Neural cell (in vitro differentiated cells): ENCODE results near the gene NEDD9. TPM values are rescaled to one million over a fixed set of nuclear protein-coding genes. Genes with fewer than 3 reads are reported as not detected.

Experiments used
- H2AFZ ChIP-seq: fragments of 200-600, 300-800 bp; sonication (generic), shearing (Covaris generic); 2 replicates; pipeline ENCODE4 v1.6.0; 2014; ENCODE audit warnings: low read depth, mild to moderate bottlenecking, antibody characterized with exemption, low read length, moderate library complexity
- H3F3A ChIP-seq: fragments of 200-600 bp; shearing (Covaris generic); 2 replicates; pipeline ENCODE4 v1.6.1; 2016; ENCODE audit warnings: mild to moderate bottlenecking, moderate library complexity, mixed read lengths, antibody characterized with exemption, low read length; ENCODE audit not compliant: insufficient read depth, poor library complexity, severe bottlenecking
- H3K27ac ChIP-seq: fragments of 200-600, 300-800 bp; sonication (generic), shearing (Covaris generic); 2 replicates; pipeline ENCODE4 v1.5.1; 2014; ENCODE audit warnings: mild to moderate bottlenecking, low read length, moderate library complexity
- H3K27me3 ChIP-seq: fragments of 300-800, 200-600 bp; sonication (generic), shearing (Covaris generic); 2 replicates; pipeline ENCODE4 v1.6.0; 2014; ENCODE audit warnings: mild to moderate bottlenecking, low read depth, low read length, moderate library complexity; ENCODE audit not compliant: insufficient read depth
- H3K36me3 ChIP-seq: fragments of 300-800, 200-600 bp; sonication (generic), shearing (Covaris generic); 2 replicates; pipeline ENCODE4 v1.5.1; 2014; ENCODE audit warnings: mild to moderate bottlenecking, antibody characterized with exemption, low read length, moderate library complexity; ENCODE audit not compliant: insufficient read depth
- H3K4me2 ChIP-seq: fragments of 300-800, 200-600 bp; sonication (generic), shearing (Covaris generic); 2 replicates; pipeline ENCODE4 v1.6.0; 2014; ENCODE audit warnings: mild to moderate bottlenecking, low read length
- H3K4me3 ChIP-seq: fragments of 300-800, 200-600 bp; sonication (generic), shearing (Covaris generic); 2 replicates; pipeline ENCODE4 v1.5.1; 2014; ENCODE audit warnings: mild to moderate bottlenecking, low read length, moderate library complexity
- H3K79me2 ChIP-seq: fragments of 200-600 bp; shearing (Covaris generic); replicated peaks from 2 replicates; pipeline ENCODE4 v1.6.0; 2014; ENCODE audit warnings: mild to moderate bottlenecking, low read length, moderate library complexity; ENCODE audit not compliant: insufficient read depth
- H3K9ac ChIP-seq: fragments of 300-800, 200-600 bp; sonication (generic), shearing (Covaris generic); 2 replicates; pipeline ENCODE4 v1.6.1; 2016; ENCODE audit warnings: mild to moderate bottlenecking, low read length, mixed read lengths
- H3K9me2 ChIP-seq: fragments of 200-600 bp; shearing (Covaris generic); 2 replicates; pipeline ENCODE4 v1.6.1; 2016; ENCODE audit warnings: mild to moderate bottlenecking, low read length, mixed read lengths; ENCODE audit not compliant: insufficient read depth
- H3K9me3 ChIP-seq: fragments of 200-600, 300-800 bp; sonication (generic), shearing (Covaris generic); 2 replicates; pipeline ENCODE4 v1.6.1; 2016; ENCODE audit warnings: mild to moderate bottlenecking, mixed run types, low read length, moderate library complexity, mixed read lengths
- H4K20me1 ChIP-seq: fragments of 200-600 bp; shearing (Covaris generic); 2 replicates; pipeline ENCODE4 v1.6.1; 2016; ENCODE audit warnings: mild to moderate bottlenecking, mixed run types; ENCODE audit not compliant: insufficient read depth
- EP300 ChIP-seq: fragments of 450-650 bp; conservative IDR thresholded peaks from 2 replicates; pipeline ENCODE4 v1.6.1; 2014; ENCODE audit warnings: antibody characterized with exemption, mild to moderate bottlenecking, moderate library complexity; ENCODE audit not compliant: poor library complexity, severe bottlenecking
- EZH2 ChIP-seq: fragments of 200-600, 300-800 bp; shearing (Covaris generic), sonication (generic); IDR thresholded peaks from 2 replicates; pipeline ENCODE4 v1.6.1; 2014; ENCODE audit warnings: antibody characterized with exemption, low read length, borderline replicate concordance, mild to moderate bottlenecking; ENCODE audit not compliant: insufficient read depth, poor library complexity, severe bottlenecking
- MXI1 ChIP-seq: fragments of 450-650 bp; conservative IDR thresholded peaks from 2 replicates; pipeline ENCODE4 v1.6.1; 2014; ENCODE audit warnings: antibody characterized with exemption, mild to moderate bottlenecking; ENCODE audit not compliant: poor library complexity, severe bottlenecking
- POLR2AphosphoS5 ChIP-seq: IDR thresholded peaks from 2 replicates; pipeline ENCODE4 v1.6.1; 2012
- RAD21 ChIP-seq: fragments of 450-650 bp; conservative IDR thresholded peaks from 2 replicates; pipeline ENCODE4 v1.6.1; 2014; ENCODE audit warnings: antibody characterized with exemption, mild to moderate bottlenecking, moderate library complexity
- SMC3 ChIP-seq: fragments of 450-650 bp; conservative IDR thresholded peaks from 2 replicates; pipeline ENCODE4 v1.6.1; 2014; ENCODE audit warnings: antibody characterized with exemption, mild to moderate bottlenecking, moderate library complexity; ENCODE audit not compliant: poor library complexity
- TAF1 ChIP-seq: IDR thresholded peaks from 2 replicates; pipeline ENCODE4 v1.6.1; 2012; ENCODE audit warnings: low read depth
- polyA plus RNA-seq: library from polyadenylated mRNA; depleted of rRNA; stranded (reverse); fragments of >200 nt; gene quantifications from 2 replicates; pipeline ENCODE4 v1.2.3, GENCODE V29; 2014
- small RNA-seq, 3 experiments: library from RNA; depleted of rRNA; stranded (forward); fragments of <200 nt; gene quantifications; one replicate each; pipeline ENCODE3, GENCODE V24; 2012
- TF ChIP-seq, protein P1 (sequence below): fragments of 450-650 bp; IDR thresholded peaks from 2 replicates; pipeline ENCODE4 v1.5.1; 2014; ENCODE audit warnings: antibody characterized with exemption, mild to moderate bottlenecking, moderate library complexity; ENCODE audit not compliant: poor library complexity, severe bottlenecking
- TF ChIP-seq, protein P2 (sequence below): IDR thresholded peaks from 2 replicates; pipeline ENCODE4 v1.6.1; 2012; ENCODE audit warnings: borderline replicate concordance

Gene NEDD9
- polyA plus RNA-seq, 1 donor from 2014 or later: 0.11 TPM

DNA sequence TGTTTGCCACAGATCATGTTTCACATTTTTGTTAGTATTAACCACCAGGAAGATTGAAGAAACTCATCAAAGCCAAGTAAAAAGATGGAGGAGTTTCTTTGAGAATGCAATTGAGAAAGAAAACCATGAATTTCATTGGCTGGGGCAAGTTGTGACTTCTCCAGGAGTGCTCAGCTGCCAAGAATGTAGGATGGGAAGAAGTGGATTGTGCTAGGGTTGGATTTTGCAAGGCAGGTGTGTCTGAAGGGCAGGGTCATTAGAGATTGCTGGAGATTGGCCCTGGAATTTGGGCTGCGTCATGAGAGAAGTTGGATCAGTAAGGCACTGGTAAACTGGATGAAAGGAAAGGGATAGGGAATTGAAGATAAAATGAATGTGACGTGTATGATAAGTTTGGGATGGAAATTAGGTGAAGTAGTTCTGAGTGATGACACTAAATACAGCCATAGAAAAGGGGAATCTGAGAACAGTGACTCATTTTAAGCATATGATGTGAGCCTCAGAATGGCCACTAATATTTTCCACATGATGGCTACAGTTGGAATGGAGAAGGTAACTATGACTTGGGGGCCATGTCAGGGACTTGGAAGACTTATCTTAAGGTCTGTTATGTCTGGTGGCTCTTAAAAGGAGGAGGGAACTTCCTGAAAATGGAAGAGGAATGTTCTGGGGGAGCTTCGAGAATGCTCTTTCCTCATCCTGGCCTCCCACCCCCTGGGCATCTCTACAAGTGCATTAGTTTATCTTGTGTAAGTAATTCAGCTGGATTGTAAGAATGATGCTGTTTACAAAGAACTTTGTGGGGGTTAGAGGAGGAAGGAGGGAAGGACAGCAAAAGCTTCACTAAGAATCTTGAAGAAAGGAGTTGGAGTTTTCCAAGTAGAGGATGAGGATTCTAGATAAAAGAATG is 93.2 kb downstream of the NEDD9 start:
- no peaks in the 10 kb centered on the region for H3K9me3 ChIP-seq
- no peaks in the 10 kb centered on the region for H3F3A ChIP-seq
- peaks cover 3% of the 10 kb centered on the region for H3K36me3 ChIP-seq
- H3K27me3 ChIP-seq: no peaks in the 10 kb centered on the region
- H3K9ac ChIP-seq: no peak overlapping the region
- no peak overlapping the region for H3K27ac ChIP-seq
- TF ChIP-seq SMC3 (no peak), TAF1 (no peak), MXI1 (no peak), EP300 (no peak), EZH2 (no peak), POLR2AphosphoS5 (no peak), RAD21 (no peak)
- TF ChIP-seq, protein P1, sequence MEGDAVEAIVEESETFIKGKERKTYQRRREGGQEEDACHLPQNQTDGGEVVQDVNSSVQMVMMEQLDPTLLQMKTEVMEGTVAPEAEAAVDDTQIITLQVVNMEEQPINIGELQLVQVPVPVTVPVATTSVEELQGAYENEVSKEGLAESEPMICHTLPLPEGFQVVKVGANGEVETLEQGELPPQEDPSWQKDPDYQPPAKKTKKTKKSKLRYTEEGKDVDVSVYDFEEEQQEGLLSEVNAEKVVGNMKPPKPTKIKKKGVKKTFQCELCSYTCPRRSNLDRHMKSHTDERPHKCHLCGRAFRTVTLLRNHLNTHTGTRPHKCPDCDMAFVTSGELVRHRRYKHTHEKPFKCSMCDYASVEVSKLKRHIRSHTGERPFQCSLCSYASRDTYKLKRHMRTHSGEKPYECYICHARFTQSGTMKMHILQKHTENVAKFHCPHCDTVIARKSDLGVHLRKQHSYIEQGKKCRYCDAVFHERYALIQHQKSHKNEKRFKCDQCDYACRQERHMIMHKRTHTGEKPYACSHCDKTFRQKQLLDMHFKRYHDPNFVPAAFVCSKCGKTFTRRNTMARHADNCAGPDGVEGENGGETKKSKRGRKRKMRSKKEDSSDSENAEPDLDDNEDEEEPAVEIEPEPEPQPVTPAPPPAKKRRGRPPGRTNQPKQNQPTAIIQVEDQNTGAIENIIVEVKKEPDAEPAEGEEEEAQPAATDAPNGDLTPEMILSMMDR: no peak
- TF ChIP-seq, protein P2, sequence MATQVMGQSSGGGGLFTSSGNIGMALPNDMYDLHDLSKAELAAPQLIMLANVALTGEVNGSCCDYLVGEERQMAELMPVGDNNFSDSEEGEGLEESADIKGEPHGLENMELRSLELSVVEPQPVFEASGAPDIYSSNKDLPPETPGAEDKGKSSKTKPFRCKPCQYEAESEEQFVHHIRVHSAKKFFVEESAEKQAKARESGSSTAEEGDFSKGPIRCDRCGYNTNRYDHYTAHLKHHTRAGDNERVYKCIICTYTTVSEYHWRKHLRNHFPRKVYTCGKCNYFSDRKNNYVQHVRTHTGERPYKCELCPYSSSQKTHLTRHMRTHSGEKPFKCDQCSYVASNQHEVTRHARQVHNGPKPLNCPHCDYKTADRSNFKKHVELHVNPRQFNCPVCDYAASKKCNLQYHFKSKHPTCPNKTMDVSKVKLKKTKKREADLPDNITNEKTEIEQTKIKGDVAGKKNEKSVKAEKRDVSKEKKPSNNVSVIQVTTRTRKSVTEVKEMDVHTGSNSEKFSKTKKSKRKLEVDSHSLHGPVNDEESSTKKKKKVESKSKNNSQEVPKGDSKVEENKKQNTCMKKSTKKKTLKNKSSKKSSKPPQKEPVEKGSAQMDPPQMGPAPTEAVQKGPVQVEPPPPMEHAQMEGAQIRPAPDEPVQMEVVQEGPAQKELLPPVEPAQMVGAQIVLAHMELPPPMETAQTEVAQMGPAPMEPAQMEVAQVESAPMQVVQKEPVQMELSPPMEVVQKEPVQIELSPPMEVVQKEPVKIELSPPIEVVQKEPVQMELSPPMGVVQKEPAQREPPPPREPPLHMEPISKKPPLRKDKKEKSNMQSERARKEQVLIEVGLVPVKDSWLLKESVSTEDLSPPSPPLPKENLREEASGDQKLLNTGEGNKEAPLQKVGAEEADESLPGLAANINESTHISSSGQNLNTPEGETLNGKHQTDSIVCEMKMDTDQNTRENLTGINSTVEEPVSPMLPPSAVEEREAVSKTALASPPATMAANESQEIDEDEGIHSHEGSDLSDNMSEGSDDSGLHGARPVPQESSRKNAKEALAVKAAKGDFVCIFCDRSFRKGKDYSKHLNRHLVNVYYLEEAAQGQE: no peak
- no peak overlapping the region for H2AFZ ChIP-seq
- no peak overlapping the region for H3K4me3 ChIP-seq
- no peaks in the 10 kb centered on the region for H3K79me2 ChIP-seq
- H3K4me2 ChIP-seq: no peak overlapping the region
- no peaks in the 10 kb centered on the region for H3K9me2 ChIP-seq
- no peaks in the 10 kb centered on the region for H4K20me1 ChIP-seq

DNA sequence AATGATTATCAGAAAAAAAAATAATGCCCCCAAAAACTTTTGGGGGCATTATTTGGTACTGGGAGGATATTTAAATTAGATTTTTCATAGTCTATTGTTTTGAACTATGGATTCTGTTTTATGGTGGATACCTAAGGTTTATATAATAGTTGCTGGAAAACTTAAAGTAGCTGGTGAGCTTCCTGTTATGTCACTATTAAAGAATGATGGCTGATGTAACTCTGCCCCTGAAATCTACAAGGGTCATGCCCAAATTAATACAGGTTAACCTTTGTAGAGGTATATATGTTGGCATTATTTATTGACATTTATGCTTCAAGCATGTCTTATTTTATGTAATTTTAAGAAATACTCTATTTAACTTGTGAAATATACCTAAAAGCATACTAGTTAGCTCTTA is 95.7 kb downstream of the NEDD9 start:
- no peak for TF ChIP-seq EZH2
- TF ChIP-seq SMC3: no peak
- no peak for TF ChIP-seq RAD21
- TF ChIP-seq MXI1: no peak
- TF ChIP-seq EP300: no peak
- TF ChIP-seq TAF1: no peak
- H3K9me2 ChIP-seq: no peaks in the 10 kb centered on the region
- H3K36me3 ChIP-seq: peaks cover 3% of the 10 kb centered on the region
- no peaks in the 10 kb centered on the region for H4K20me1 ChIP-seq
- H3K27me3 ChIP-seq: no peaks in the 10 kb centered on the region
- no peak overlapping the region for H3K4me2 ChIP-seq
- no peak overlapping the region for H3K27ac ChIP-seq
- no peaks in the 10 kb centered on the region for H3F3A ChIP-seq
- no peak overlapping the region for H3K9ac ChIP-seq
- H3K79me2 ChIP-seq: no peaks in the 10 kb centered on the region
- no peak overlapping the region for H3K4me3 ChIP-seq
- H2AFZ ChIP-seq: no peak overlapping the region
- H3K9me3 ChIP-seq: no peaks in the 10 kb centered on the region

Small RNAs within 50 kb of the gene (small RNA-seq; reads per million reads assigned to genes)
- gene AL136139.1: 0 reads per million in 3 experiments

Other genes with a start within 250 kb of the NEDD9 start
- 4.3 and 5.4 TPM in 2 replicates for gene ELOVL2, start 188.4 kb downstream of the NEDD9 start, polyA plus RNA-seq
- gene SMIM13, start 138.8 kb downstream of the NEDD9 start, polyA plus RNA-seq: 47.5 and 51.0 TPM in 2 replicates
- not detected in 2 replicates for gene ERVFRD-1, start 120.9 kb downstream of the NEDD9 start, polyA plus RNA-seq